GM12891 (cell line): ENCODE data around the gene RIN3.

Source experiments
- POLR2A ChIP-seq: IDR thresholded peaks from 2 replicates; pipeline ENCODE4 v1.6.1; 2011; ENCODE audit warnings: low read depth, low read length, control low read depth
- SPI1 ChIP-seq: IDR thresholded peaks from 2 replicates; pipeline ENCODE4 v1.6.1; 2011; ENCODE audit warnings: low read depth, low read length, control low read depth

DNA sequence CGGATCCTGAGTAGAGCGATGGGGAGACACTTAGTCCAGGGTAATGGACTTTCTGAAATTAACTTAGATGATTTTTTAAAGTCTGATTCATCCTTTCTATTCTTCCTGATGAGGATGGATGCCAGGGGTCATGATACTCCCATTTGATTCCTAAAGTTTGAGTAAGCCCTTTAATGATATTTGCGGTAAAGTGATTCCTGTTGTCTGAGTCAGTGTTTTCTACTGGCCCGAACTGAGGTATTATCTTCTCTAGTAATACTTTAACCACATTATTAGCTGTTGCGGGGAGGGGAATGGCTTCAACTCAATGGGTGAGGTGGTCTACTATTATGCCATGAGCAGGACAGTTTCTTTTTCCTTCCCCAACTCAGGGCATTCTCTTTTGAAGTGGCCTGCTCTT lies 111.6 kb downstream of the RIN3 start:
- no peak for TF ChIP-seq POLR2A
- TF ChIP-seq SPI1 = no peak
